ENCODE measurements around the gene IQSEC3.

Gene IQSEC3

GRCh38 chr12:220946-221550 lies 154.5 kb downstream of the IQSEC3 start:
- intact Hi-C loops (cut with DNase I) = no loop called here
- peak in 3 of 10 donors; percentile 56 to 77 (median 65) for DNase-seq

GRCh38 chr12:221736-222135 lies 155.2 kb downstream of the IQSEC3 start:
- DNase-seq = peak in 1 of 10 donors; percentile 15
- intact Hi-C loops (cut with DNase I) = no loop called here

- peak in 2 of 10 donors; percentile 11 to 69 for DNase-seq
- intact Hi-C loops (cut with DNase I) = no loop called here
Observed at GRCh38 chr12:223841-224240, 157.3 kb downstream of the IQSEC3 start.

- DNase-seq = peak in 2 of 10 donors; percentile 57 to 63
- intact Hi-C loops (cut with DNase I) = no loop called here
Observed at GRCh38 chr12:224330-224729, 157.8 kb downstream of the IQSEC3 start.

GRCh38 chr12:225012-225411 lies 158.4 kb downstream of the IQSEC3 start:
- intact Hi-C loops (cut with DNase I) = no loop called here
- peak in 1 of 10 donors; percentile 64 for DNase-seq

- intact Hi-C loops (cut with DNase I) = no loop called here
- DNase-seq = peak in 2 of 10 donors; percentile 59 to 71
Observed at GRCh38 chr12:226401-226800, 159.8 kb downstream of the IQSEC3 start.

- peak in 1 of 10 donors; percentile 55 for DNase-seq
- intact Hi-C loops (cut with DNase I) = no loop called here
Observed at GRCh38 chr12:227286-227915, 160.8 kb downstream of the IQSEC3 start.
